ENCODE data around the gene ANAPC10. TPM values are rescaled to one million over a fixed set of nuclear protein-coding genes. Genes with fewer than 3 reads are reported as not detected.

ANAPC10 gene
- total RNA-seq, 1 donor: 41.5 TPM

DNA sequence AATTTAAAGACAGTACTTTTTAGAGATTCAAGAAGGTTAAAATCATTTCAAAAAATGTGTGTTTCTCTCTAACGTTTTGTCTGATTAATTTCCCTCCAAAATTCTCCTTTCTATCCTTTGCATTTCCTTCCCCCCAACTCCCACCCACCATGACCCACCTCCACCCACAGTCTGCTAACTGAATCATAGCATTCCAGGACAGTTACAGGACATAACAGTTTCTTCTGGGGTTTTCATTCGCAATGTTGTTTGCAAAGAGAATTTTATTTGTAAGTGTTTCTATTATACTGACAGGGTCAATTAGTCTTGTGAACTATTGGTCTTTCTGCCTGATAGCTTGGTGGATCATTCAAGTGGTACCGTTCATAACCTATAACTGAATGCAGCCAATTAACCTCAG is 53.7 kb downstream of the ANAPC10 start:
- TF ChIP-seq, protein P1, sequence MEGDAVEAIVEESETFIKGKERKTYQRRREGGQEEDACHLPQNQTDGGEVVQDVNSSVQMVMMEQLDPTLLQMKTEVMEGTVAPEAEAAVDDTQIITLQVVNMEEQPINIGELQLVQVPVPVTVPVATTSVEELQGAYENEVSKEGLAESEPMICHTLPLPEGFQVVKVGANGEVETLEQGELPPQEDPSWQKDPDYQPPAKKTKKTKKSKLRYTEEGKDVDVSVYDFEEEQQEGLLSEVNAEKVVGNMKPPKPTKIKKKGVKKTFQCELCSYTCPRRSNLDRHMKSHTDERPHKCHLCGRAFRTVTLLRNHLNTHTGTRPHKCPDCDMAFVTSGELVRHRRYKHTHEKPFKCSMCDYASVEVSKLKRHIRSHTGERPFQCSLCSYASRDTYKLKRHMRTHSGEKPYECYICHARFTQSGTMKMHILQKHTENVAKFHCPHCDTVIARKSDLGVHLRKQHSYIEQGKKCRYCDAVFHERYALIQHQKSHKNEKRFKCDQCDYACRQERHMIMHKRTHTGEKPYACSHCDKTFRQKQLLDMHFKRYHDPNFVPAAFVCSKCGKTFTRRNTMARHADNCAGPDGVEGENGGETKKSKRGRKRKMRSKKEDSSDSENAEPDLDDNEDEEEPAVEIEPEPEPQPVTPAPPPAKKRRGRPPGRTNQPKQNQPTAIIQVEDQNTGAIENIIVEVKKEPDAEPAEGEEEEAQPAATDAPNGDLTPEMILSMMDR (IDR thresholded peaks at IDR 0.05; ENCODE audit: insufficient read depth, low read depth, low read length): no peak
- no peak for DNase-seq (ENCODE audit: low read depth)
- H3K4me3 ChIP-seq (ENCODE audit: low read depth, low read length): no peak overlapping the region

DNA sequence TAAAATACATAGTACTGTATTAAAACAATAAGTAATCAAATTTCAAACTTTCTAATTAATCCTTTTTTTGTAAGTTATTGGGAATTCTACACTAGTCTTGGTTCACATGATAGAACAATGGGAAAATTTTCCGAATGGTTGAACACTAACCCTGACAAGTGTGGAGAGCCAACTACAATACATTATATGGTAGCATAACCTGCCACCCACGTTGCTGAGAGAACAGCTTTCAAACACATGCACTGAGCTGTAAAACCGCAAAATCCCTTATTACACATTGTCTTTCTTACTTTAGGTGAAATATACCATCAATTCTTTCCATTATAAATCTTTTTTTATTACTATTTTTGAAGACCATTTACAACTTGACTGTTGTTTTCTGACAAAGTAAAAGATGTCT is 54.7 kb downstream of the ANAPC10 start:
- DNase-seq (ENCODE audit: low read depth): no peak
- H3K4me3 ChIP-seq (ENCODE audit: low read depth, low read length): no peak overlapping the region
- TF ChIP-seq, protein P1 (IDR thresholded peaks at IDR 0.05; ENCODE audit: insufficient read depth, low read depth, low read length): no peak

DNA sequence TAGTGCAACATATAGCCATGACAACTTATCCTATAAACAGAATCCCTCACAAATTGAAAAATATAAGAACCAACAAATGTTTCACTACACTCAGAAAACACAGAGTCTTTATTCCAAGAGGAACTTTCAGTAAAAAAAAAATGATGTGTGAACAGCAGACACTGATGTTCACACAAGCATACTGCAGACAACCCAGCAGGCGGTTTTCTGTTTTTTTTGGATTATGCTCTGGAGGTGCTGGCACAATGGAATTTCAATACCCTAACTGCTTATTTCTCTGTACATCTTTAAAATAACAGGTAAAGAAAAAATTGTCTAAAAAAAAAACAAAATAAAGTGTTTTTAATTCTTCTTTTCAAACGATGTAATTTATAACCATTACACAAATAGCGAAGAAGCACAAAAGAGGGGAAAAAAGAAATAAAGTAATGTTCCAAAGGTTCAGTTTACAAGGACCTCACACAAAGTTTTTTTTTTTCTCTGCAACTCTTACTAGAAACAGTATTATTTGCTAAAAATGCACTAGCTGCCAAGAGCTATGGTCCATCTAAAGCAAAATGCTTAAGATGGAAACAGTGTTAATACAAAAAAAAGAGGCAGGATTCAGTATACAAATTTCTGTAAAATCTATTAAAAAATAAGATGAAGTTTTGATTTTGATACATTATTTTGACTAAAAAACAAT is 55.3 kb downstream of the ANAPC10 start:
- H3K4me3 ChIP-seq (ENCODE audit: low read depth, low read length): no peak overlapping the region
- no peak for DNase-seq (ENCODE audit: low read depth)
- TF ChIP-seq, protein P1 (IDR thresholded peaks at IDR 0.05; ENCODE audit: insufficient read depth, low read depth, low read length): no peak

DNA sequence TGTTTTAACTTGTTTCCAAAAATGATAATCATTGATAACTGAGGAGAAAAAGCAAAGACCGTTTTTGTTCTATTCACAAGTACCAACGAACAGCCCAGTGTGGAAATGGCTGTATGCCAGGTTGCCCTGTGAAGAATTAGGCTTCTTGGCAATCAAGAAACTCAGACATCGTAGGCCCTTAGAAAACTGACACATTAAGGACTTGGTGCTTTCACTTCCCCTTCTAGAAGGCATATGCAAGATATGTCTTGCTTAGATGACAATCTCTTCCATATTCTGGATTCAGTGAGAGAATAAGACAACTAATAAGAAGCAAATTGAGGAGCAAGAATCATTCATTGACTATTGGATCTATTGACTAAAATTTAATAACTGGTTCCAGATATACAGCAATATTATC is 56.6 kb downstream of the ANAPC10 start:
- TF ChIP-seq, protein P1 (IDR thresholded peaks at IDR 0.05; ENCODE audit: insufficient read depth, low read depth, low read length): no peak
- no peak for DNase-seq (ENCODE audit: low read depth)
- H3K4me3 ChIP-seq (ENCODE audit: low read depth, low read length): no peak overlapping the region

DNA sequence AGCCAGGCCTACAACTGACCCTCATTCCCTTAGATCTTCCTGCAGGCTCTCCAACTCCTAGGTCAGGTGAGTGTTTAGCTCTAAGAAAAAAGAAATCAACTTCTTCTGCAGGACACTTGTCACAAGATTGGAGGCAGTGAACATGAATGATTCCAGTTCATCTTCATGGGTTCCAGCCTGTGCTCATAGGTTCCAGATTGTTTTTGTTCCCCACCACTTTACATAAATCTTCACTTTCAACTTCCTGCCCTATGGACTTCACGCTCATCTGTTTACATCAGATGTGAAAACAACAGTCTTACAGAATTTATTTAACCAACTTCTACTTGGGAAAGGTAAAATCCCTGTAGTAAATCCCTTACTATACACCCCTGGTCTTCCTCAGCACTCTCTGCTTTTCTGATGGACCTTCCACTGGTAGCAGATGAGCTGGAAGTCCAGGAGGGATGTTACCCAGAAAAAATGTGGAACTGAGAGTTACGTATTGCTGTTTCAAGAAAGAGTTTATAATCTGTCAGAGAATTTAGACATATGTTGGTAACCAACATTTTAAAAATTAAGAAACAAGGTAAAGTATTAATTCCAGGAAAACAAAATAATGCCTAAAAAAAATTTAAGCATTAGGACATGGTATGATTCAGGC is 62.4 kb downstream of the ANAPC10 start:
- no peak overlapping the region for H3K4me3 ChIP-seq (ENCODE audit: low read depth, low read length)
- TF ChIP-seq, protein P1 (IDR thresholded peaks at IDR 0.05; ENCODE audit: insufficient read depth, low read depth, low read length): no peak
- no peak for DNase-seq (ENCODE audit: low read depth)

DNA sequence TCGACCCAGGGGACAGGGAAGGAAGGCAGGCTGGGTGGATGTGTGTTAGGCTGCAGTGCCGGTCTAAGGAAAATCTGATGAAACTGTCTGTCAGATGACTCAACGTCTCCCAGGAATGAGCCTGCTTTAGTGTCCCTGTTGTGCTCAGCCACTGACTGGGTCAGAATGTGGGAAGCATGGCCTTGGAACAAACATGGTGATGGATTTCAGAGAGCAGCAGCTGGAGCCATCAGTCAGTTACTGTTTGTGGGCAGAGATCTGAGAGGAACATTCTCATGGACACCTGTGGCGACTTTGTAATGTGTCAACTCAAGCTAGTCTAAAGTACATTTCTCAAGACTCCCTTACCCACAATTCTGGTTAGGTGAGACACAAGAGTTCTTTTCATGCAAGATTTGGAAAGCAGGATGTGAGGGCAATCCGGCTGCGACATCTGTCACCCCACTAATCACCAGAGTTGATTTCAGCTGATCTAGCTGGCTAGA is 63.2 kb downstream of the ANAPC10 start:
- peak; percentile 63 for DNase-seq (ENCODE audit: low read depth)
- H3K4me3 ChIP-seq (ENCODE audit: low read depth, low read length): no peak overlapping the region
- TF ChIP-seq, protein P1 (IDR thresholded peaks at IDR 0.05; ENCODE audit: insufficient read depth, low read depth, low read length): no peak

All from fibroblast of villous mesenchyme (primary cell).